ENCODE measurements around the gene RSL24D1. TPM values are rescaled to one million over a fixed set of nuclear protein-coding genes. Genes with fewer than 3 reads are reported as not detected.

The RSL24D1 gene
- total RNA-seq, 1 experiment from 2014 or later, result 149 TPM

GRCh38 chr15:55220606-55221005 is 23.9 kb upstream of the RSL24D1 start:
- Histone ChIP-seq H3K27ac (ENCODE audit: low read depth, low read length) (no peak overlapping the region), H2AFZ (ENCODE audit: low read depth, low read length, poor library complexity, severe bottlenecking) (no peak overlapping the region), H3K9ac (ENCODE audit: low read length) (no peak overlapping the region), H3K4me3 (replicated peaks in 1 of 2; ENCODE audit: low read depth in 1 of 2, low read length in 2 of 2) (no peak overlapping the region), H3K79me2 (ENCODE audit: insufficient read depth, low read length) (no peaks in the 10 kb centered on the region), H3K4me1 (ENCODE audit: control insufficient read depth in 1 of 2, insufficient read depth in 2 of 2, low read length in 2 of 2) (no peaks in the 10 kb centered on the region), H4K20me1 (ENCODE audit: insufficient read depth) (no peaks in the 10 kb centered on the region), H3K4me2 (ENCODE audit: low read length) (no peak overlapping the region), H3K36me3 (ENCODE audit: control insufficient read depth in 1 of 2, insufficient read depth in 2 of 2, low read length in 2 of 2) (no peaks in the 10 kb centered on the region), H3K9me3 (ENCODE audit: control insufficient read depth in 1 of 2, insufficient read depth in 1 of 2, low read depth in 1 of 2, low read length in 2 of 2) (no peaks in the 10 kb centered on the region), H3K9me2 (ENCODE audit: insufficient read depth) (no peaks in the 10 kb centered on the region), H3K27me3 (ENCODE audit: insufficient read depth, low read length) (no peaks in the 10 kb centered on the region)
- TF ChIP-seq REST (IDR thresholded peaks at IDR 0.05; ENCODE audit: low read depth) (no peak), CTCF (IDR thresholded peaks at IDR 0.05 in 2 of 3, conservative IDR thresholded peaks at IDR 0.05 in 1 of 3; ENCODE audit: borderline replicate concordance in 1 of 3, insufficient read depth in 1 of 3, low read depth in 2 of 3, low read length in 2 of 3) (no peak), MAX (IDR thresholded peaks at IDR 0.05) (no peak), ELF1 (IDR thresholded peaks at IDR 0.05; ENCODE audit: borderline replicate concordance, low read depth) (no peak), EZH2 (IDR thresholded peaks at IDR 0.05) (no peak), JUND (IDR thresholded peaks at IDR 0.05) (no peak), RAD21 (IDR thresholded peaks at IDR 0.05; ENCODE audit: low read depth) (no peak), EGR1 (IDR thresholded peaks at IDR 0.05; ENCODE audit: low read depth) (no peak)
- ChIA-PET POLR2A (no interaction called here), CTCF (interaction anchor here (1.4 to 2.2 kb wide), 2 partner anchors 213 to 215 kb away, joined by 3 to 7 read pairs; no protein-coding TSS in a partner anchor), RAD21 (ENCODE audit: low non-redundant PET in 1 of 2, low total read pairs in 2 of 2, uncharacterized antibody in 2 of 2, unreplicated experiment in 2 of 2) (no interaction called here)
- no TSS peak for BruUV-seq (replicated peaks)
- DNase-seq (ENCODE audit: low read depth, low spot score) (no peak), ATAC-seq (no peak)
- intact Hi-C loops (cut with micrococcal nuclease), result no loop called here
